C4-2B (cell line): ENCODE results near the gene CNPY3.

Source experiments
- ZFX ChIP-seq: fragments of 450-650 bp; IDR thresholded peaks from 2 replicates; pipeline ENCODE4 v1.6.1; 2017
- TF ChIP-seq, protein P1 (sequence below): fragments of 450-650 bp; conservative IDR thresholded peaks from 2 replicates; pipeline ENCODE4 v1.5.1; 2017; ENCODE audit warnings: mild to moderate bottlenecking

GRCh38 chr6:42958125-42958524, 28.8 kb downstream of the CNPY3 start:
- TF ChIP-seq, protein P1, sequence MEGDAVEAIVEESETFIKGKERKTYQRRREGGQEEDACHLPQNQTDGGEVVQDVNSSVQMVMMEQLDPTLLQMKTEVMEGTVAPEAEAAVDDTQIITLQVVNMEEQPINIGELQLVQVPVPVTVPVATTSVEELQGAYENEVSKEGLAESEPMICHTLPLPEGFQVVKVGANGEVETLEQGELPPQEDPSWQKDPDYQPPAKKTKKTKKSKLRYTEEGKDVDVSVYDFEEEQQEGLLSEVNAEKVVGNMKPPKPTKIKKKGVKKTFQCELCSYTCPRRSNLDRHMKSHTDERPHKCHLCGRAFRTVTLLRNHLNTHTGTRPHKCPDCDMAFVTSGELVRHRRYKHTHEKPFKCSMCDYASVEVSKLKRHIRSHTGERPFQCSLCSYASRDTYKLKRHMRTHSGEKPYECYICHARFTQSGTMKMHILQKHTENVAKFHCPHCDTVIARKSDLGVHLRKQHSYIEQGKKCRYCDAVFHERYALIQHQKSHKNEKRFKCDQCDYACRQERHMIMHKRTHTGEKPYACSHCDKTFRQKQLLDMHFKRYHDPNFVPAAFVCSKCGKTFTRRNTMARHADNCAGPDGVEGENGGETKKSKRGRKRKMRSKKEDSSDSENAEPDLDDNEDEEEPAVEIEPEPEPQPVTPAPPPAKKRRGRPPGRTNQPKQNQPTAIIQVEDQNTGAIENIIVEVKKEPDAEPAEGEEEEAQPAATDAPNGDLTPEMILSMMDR, result no peak
- TF ChIP-seq ZFX, result no peak
